NCI-H524 (cell line): ENCODE results near the gene IMPACT.

ENCODE experiments used
- DNase-seq, 2 experiments: peaks; one replicate each; lab custom pipeline; 2025; lab: John Stamatoyannopoulos, UW

IMPACT gene

GRCh38 chr18:24421831-24422230 lies 4.6 kb upstream of the IMPACT start:
- no peak for DNase-seq

DNA sequence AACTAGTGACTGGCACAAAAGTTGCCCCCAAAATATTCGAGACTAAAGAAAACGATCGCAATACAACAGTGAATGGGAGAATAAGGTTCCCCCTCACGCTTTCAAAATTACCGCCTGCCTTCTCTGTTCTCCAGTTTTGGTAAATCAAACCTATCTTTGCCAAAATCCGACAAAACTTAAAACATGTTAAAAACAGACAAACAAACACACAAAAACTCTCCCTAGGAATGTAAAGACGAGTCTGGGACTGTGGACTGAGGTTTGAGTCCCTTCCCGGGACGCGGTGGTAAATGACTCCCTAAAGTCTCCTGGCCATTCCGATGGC lies 435 bp upstream of the IMPACT start:
- DNase-seq = no peak

- DNase-seq = peak in 1 of 2 experiments; percentile 25
These were observed 1.0 kb downstream of the IMPACT start for GRCh38 chr18:24427484-24427883.

- peak in 1 of 2 experiments; percentile 3 for DNase-seq
These were observed 2.2 kb downstream of the IMPACT start for GRCh38 chr18:24428709-24429108.

GRCh38 chr18:24429188-24429587 lies 2.7 kb downstream of the IMPACT start:
- no peak for DNase-seq

GRCh38 chr18:24432618-24433017 lies 6.1 kb downstream of the IMPACT start:
- no peak for DNase-seq

GRCh38 chr18:24436939-24437338 lies 10.5 kb downstream of the IMPACT start:
- no peak for DNase-seq

GRCh38 chr18:24443870-24444269 lies 17.4 kb downstream of the IMPACT start:
- DNase-seq = no peak

DNA sequence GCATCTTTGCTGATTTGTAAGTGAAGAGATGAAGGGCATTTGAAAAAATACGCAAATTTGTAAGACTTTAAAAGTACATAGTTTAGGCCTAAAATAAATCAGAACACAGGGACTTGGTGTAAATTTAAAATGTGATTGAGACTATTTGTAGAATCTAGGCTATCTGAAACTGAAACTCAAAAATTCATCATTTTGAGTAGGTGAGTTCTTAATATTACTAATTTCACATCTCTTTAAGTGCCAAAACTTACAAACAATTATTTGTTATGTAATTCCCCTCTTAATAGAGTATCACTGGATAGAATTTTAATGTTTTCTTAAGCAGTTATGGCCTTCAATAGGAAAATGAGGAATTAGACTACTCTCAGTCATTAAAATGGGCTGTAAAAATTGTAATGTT lies 20.0 kb downstream of the IMPACT start:
- DNase-seq = no peak

- DNase-seq = peak in 1 of 2 experiments; percentile 47
These were observed 20.6 kb downstream of the IMPACT start for GRCh38 chr18:24446953-24447538.

- DNase-seq = no peak
These were observed 21.5 kb downstream of the IMPACT start for GRCh38 chr18:24447961-24448360.

DNA sequence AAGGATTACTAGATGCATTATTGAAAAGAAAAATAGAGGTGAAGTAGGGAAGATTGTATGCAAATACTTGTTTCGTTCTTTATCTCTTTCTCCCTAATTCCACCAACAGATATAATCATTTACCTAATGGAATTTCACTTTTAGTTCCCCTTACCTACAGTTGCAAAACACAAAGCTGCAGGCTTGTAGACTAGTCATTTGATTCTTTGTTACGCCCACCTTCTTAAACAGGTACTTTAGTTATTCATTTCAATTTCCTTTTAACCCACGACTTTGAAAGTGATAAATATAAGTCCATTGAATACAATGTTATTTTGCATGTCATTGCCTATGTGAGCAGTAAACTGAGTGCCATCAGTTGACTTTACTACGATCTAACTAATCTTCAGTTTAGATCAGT lies 30.1 kb downstream of the IMPACT start:
- no peak for DNase-seq

- DNase-seq = no peak
These were observed 33.3 kb downstream of the IMPACT start for GRCh38 chr18:24459772-24460171.

GRCh38 chr18:24460388-24460787 lies 33.9 kb downstream of the IMPACT start, which contains the start of gene HRH4:
Gene HRH4, plus strand, starts transcription at chr18:24460637. Its CDS starts 92 bp downstream, at chr18:24460729.
- DNase-seq = no peak

- DNase-seq = no peak
These were observed 35.5 kb downstream of the IMPACT start for GRCh38 chr18:24461996-24462395.

- DNase-seq = no peak
These were observed 36.6 kb downstream of the IMPACT start for GRCh38 chr18:24462838-24463775.

GRCh38 chr18:24465486-24465885 lies 39.0 kb downstream of the IMPACT start:
- no peak for DNase-seq

- DNase-seq = no peak
These were observed 40.3 kb downstream of the IMPACT start for GRCh38 chr18:24466771-24467170.

DNA sequence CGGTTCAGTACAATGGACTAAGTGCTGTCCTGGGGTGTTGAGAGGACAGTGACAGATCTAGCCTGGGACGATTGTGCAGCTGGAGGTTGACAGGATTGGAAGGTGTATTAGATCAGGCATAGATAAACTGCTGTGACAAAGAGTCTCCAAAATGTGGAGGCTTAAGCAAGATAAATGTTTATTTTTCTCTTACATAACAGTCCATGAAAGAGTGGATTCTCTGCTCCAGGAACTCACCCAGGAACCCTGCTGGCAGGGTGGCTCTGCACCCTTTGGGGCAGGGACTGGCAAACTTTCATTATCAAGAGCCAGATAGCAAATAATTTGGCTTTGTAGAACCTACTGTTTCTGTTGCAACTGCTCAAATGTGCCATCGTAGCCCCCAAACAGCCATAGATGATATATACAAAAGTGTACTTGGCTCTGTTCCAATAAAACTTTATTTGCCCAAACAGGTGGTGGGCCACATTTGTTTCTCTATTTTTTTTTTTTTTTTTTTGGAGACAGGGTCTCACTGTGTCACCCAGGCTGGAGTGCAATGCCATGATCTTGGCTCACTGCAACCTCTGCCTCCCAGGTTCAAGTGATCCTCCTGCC lies 43.6 kb downstream of the IMPACT start:
- no peak for DNase-seq

DNA sequence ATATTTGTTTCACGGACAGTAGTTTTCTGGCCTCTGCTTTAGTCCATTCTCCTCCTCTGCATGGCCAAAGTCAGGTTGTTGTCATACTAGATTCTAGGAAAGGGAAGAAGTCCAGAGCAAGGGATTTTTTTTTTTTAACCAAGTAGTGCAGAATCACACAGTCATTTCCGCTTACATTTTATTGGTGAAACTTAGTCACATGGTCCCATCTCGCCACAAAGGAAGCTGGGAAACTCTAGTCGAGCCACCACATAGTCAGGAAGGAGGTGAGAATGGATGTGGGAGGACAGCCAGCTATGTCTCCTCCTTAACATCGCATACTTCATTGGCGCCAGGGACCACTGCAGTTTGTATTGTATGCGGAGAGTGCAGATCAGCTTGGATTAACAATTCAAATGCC lies 44.3 kb downstream of the IMPACT start:
- no peak for DNase-seq

GRCh38 chr18:24472591-24472990 lies 46.1 kb downstream of the IMPACT start:
- no peak for DNase-seq

DNA sequence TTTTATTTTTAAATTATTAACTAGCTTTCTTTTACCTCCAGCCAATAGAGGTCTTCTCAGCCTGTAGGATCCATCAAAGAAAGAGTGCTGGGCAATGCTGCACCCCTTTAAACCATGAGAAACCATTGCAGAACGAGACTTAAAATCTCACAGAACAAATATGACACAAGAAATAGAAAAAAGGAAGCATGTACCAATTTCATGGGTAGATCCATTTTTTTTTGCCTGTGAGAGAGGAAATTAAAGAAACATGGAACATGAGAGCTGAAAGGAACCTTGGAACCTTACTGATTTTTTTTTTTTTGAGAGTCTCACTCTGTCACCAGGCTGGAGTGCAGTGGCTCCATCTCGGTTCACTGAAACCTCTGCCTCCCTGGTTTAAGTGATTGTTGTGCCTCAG lies 47.9 kb downstream of the IMPACT start:
- no peak for DNase-seq
